ENCODE results near the gene TMBIM1. TPM values are rescaled to one million over a fixed set of nuclear protein-coding genes. Genes with fewer than 3 reads are reported as not detected.
A peak's percentile ranks its signal among the peaks of the same experiment; 100 is the strongest.

The TMBIM1 gene
- polyA plus RNA-seq, 6 donors from 2014 or later = 72.6 to 137 (median 108) TPM

GRCh38 chr2:218294430-218295022 lies 2.2 kb upstream of the TMBIM1 start:
- Mint-ChIP-seq H3K9me3 (no peaks in the 10 kb centered on the region), H3K4me3 (peak overlapping the region in 4 of 8 donors; percentile 20 to 55 (median 46)), H3K4me1 (peaks cover 38 to 53% (median 47%) of the 10 kb centered on the region in 3 donors), H3K36me3 (no peaks in the 10 kb centered on the region), H3K27me3 (no peaks in the 10 kb centered on the region), H3K27ac (peak overlapping the region; percentile 53 to 100 (median 81))
- ATAC-seq (ENCODE audit: low read depth in 2 of 2) = no peak
- no peak for DNase-seq

- DNase-seq (no peak), ATAC-seq (ENCODE audit: low read depth in 2 of 2) (no peak)
- Mint-ChIP-seq H3K4me1 (peaks cover 41 to 58% (median 54%) of the 10 kb centered on the region in 3 donors), H3K9me3 (no peaks in the 10 kb centered on the region), H3K36me3 (no peaks in the 10 kb centered on the region), H3K4me3 (peak overlapping the region; percentile 12 to 86 (median 54)), H3K27me3 (no peaks in the 10 kb centered on the region), H3K27ac (peak overlapping the region in 5 of 6 donors; percentile 53 to 100 (median 69))
Measured at GRCh38 chr2:218293715-218294429, 1.6 kb upstream of the TMBIM1 start.

DNA sequence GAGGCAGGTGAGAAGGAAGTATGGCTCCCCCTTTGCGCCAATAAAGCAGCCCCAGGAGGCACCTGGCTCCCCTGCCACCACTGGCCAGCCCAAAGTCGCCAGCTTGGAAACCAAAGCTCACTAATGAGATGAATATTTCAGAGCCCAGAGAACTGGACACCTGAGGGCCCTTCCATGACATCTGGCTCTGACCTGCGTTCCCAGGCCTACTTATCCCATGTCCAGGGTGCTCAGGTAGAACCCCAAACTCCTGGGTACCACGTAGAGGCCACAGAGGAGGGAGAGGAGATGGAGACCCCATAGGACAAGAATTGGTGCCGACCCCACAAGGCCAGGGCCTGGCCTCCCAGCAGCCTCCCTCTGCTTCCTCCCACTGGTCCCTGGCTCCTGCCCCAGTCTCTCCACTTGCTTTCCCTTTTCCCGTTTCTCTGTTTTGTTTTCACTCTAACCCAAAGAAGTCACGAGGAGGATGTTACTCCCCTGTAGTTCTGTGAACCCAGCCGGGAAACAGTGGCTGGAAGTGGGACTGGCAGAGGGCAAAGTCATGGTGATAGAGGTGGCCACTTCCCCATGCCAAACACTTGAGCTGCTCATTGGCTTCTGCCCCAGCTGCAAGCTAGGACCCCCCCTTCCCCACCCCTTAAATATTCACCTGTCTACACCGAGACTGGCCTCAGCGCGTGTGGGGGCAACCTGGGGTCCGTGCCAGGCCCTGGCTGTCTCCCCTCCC lies 820 bp downstream of the TMBIM1 start:
- ATAC-seq (ENCODE audit: low read depth in 2 of 2) (no peak), DNase-seq (no peak)
- Mint-ChIP-seq H3K27me3 (no peaks in the 10 kb centered on the region), H3K9me3 (no peaks in the 10 kb centered on the region), H3K27ac (peak overlapping the region; percentile 95 to 100 (median 99)), H3K36me3 (no peaks in the 10 kb centered on the region), H3K4me3 (peak overlapping the region; percentile 65 to 95 (median 90)), H3K4me1 (peaks cover 59 to 79% (median 77%) of the 10 kb centered on the region in 3 donors)

DNA sequence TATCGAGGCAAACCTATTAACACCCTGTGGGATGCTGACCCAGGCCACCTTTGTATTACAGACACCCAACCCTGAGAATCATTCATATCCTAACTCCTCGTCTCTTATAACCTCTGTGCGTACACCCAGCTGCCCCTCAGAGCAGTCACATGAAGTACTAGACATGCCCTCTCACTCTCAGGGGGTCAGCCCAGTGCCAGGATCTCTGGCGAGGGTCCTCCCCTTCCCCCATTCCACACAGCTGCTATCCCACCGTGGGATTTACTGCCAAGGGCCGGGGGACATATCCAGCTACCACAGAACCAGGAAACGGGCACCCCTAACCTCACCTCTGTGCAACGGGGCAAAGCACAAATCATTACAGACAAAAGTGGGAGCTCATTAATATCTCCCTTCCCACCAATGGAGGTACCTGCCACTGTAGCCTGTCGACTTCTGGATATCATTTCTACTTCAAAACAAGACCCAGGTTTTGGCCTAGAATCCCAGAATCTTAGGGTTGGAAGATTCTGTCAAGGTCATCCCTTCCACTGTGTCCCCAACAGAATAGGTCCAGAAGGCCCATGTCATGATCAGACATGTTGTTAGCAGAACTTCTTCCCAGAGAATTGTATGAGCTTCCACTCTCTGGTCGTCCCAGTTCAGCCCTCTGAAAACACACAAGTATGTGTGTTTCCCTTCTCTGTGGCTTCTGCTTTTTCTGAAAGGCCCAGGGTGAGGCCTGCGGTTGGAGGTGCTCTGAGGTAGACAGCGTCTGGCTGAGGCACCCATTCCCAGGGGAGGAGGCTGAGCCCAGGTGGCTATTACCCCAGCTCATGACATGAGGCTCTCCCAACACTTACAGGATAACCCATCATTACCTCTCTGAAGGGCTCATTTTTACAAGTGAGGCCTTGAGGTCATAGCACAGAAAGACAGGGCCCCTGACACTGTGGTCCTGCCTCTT lies 1.7 kb downstream of the TMBIM1 start:
- DNase-seq = peak; percentile 93
- H3K27me3 Mint-ChIP-seq = no peaks in the 10 kb centered on the region
- peak; percentile 70 to 71 for ATAC-seq (ENCODE audit: low read depth in 2 of 2)
- no peaks in the 10 kb centered on the region for H3K9me3 Mint-ChIP-seq
- peak overlapping the region; percentile 95 to 100 (median 99) for H3K27ac Mint-ChIP-seq
- H3K4me1 Mint-ChIP-seq = peaks cover 68 to 88% (median 86%) of the 10 kb centered on the region in 3 donors
- H3K4me3 Mint-ChIP-seq = peak overlapping the region; percentile 65 to 95 (median 90)
- H3K36me3 Mint-ChIP-seq = no peaks in the 10 kb centered on the region

DNA sequence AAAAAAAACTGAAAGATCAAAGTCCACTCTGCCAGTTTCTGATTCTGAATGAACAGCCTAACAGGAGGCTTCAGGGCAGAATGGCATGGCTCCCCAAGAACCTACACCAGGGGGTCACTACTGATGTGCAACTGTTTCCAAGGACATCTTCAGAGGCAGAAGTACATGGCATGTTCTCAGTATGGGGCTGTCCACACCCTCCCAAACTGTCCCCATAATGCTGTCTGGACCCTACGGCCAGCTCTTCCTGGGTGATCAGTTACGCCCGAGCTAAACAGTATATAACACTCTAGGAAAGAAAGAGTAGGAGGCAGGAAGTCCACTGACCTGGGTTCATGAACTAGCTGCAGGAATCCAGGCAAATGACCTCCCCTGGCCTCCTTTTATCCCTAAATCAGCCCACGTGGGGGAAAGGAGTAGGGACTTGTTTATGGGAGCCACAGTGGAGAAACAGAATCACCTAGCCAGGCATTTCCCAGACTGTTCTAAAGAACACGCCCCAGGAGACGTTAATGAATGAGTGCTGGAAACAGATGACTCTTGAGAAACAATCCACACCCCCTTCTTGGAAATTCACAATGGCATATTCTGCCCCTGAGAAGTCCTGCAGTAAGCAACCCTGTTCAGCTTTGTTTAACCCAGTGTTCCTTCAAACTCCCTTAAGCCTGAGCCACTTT lies 2.5 kb downstream of the TMBIM1 start:
- Mint-ChIP-seq H3K4me3 (peak overlapping the region; percentile 65 to 95 (median 90)), H3K27me3 (no peaks in the 10 kb centered on the region), H3K36me3 (no peaks in the 10 kb centered on the region), H3K4me1 (peaks cover 74 to 91% (median 89%) of the 10 kb centered on the region in 3 donors), H3K9me3 (no peaks in the 10 kb centered on the region), H3K27ac (peak overlapping the region; percentile 95 to 100 (median 99))
- no peak for ATAC-seq (ENCODE audit: low read depth in 2 of 2)
- DNase-seq = no peak

GRCh38 chr2:218286570-218287459 lies 5.5 kb downstream of the TMBIM1 start:
- ATAC-seq (ENCODE audit: low read depth in 2 of 2) = peak; percentile 69 to 73
- Mint-ChIP-seq H3K4me3 (peak overlapping the region; percentile 90 to 98 (median 92)), H3K9me3 (no peaks in the 10 kb centered on the region), H3K27ac (peak overlapping the region; percentile 99 to 100 (median 100)), H3K27me3 (no peaks in the 10 kb centered on the region), H3K4me1 (peaks cover 64 to 89% (median 89%) of the 10 kb centered on the region in 3 donors), H3K36me3 (peaks cover 0 to 2% of the 10 kb centered on the region in 2 donors)
- peak; percentile 83 for DNase-seq

DNA sequence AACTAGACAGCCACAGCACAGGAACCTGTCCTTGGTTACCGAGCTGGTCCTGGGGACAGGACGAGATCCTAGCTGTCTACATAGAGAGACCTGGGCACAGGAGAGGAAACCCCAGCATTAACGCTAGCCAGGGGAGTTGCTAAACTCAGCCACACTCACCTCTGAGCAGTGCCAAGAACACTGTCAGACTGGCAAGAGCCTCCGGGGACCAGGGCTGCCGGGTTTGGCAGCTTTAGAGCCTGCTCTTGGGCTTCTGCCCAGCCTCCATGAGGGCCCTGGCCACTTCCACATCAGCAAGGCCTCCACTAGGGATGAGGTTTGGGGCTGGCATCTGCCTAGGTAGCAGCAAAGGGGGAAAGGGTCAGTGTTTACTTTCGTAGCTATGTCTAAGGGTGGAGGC lies 6.7 kb downstream of the TMBIM1 start:
- Mint-ChIP-seq H3K9me3 (no peaks in the 10 kb centered on the region), H3K27me3 (no peaks in the 10 kb centered on the region), H3K4me3 (peak overlapping the region; percentile 49 to 98 (median 91)), H3K4me1 (peaks cover 59 to 83% (median 82%) of the 10 kb centered on the region in 3 donors), H3K27ac (peak overlapping the region; percentile 99 to 100 (median 100)), H3K36me3 (peaks cover 0 to 8% of the 10 kb centered on the region in 2 donors)
- no peak for ATAC-seq (ENCODE audit: low read depth in 2 of 2)
- DNase-seq = no peak

- peak overlapping the region in 4 of 6 donors; percentile 87 to 100 (median 100) for H3K27ac Mint-ChIP-seq
- DNase-seq (no peak), ATAC-seq (ENCODE audit: low read depth in 2 of 2) (no peak)
- peaks cover 60 to 82% (median 70%) of the 10 kb centered on the region in 3 donors for H3K4me1 Mint-ChIP-seq
- H3K36me3 Mint-ChIP-seq = peaks cover 6 to 15% of the 10 kb centered on the region in 2 donors
- no peaks in the 10 kb centered on the region for H3K9me3 Mint-ChIP-seq
- H3K4me3 Mint-ChIP-seq = peak overlapping the region in 1 of 8 donors; percentile 9
- H3K27me3 Mint-ChIP-seq = no peaks in the 10 kb centered on the region
Measured at GRCh38 chr2:218284106-218284811, 8.0 kb downstream of the TMBIM1 start.

GRCh38 chr2:218282173-218282991 lies 9.9 kb downstream of the TMBIM1 start:
- Mint-ChIP-seq H3K27ac (peak overlapping the region in 5 of 6 donors; percentile 65 to 87 (median 78)), H3K36me3 (peaks cover 6 to 20% of the 10 kb centered on the region in 2 donors), H3K9me3 (no peaks in the 10 kb centered on the region), H3K4me3 (no peak overlapping the region), H3K4me1 (peaks cover 52 to 71% (median 55%) of the 10 kb centered on the region in 3 donors), H3K27me3 (no peaks in the 10 kb centered on the region)
- no peak for DNase-seq
- ATAC-seq (ENCODE audit: low read depth in 2 of 2) = no peak

DNA sequence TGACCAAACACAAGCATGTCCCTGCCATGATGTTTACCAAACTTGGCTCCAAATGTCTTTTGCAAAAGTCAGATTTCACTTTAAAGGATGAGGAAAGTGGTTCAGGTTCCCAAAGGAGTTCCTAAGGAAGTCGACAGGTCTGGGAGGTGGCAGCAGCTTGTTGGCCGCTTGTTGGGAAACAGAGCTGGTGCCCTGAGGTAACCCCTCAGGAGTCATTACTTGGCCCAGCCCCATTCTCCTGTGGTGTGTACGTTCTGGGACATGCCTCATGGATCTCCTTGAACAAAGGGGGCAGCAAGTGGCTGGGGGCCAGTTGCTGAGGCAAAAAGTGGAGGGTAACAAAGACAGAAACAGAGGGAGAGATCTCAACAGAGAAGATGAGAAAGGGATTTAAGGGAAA lies 10.9 kb downstream of the TMBIM1 start:
- H3K4me1 Mint-ChIP-seq = peaks cover 43 to 71% (median 53%) of the 10 kb centered on the region in 3 donors
- H3K27me3 Mint-ChIP-seq = no peaks in the 10 kb centered on the region
- peaks cover 6 to 30% of the 10 kb centered on the region in 2 donors for H3K36me3 Mint-ChIP-seq
- H3K27ac Mint-ChIP-seq = peak overlapping the region in 3 of 6 donors; percentile 39 to 84 (median 70)
- ATAC-seq (ENCODE audit: low read depth in 2 of 2) = no peak
- DNase-seq = no peak
- H3K9me3 Mint-ChIP-seq = no peaks in the 10 kb centered on the region
- H3K4me3 Mint-ChIP-seq = peak overlapping the region in 1 of 8 donors; percentile 4
